ENCODE results near the gene CCR7.
A peak's percentile ranks its signal among the peaks of the same experiment; 100 is the strongest.

CCR7 gene

DNA sequence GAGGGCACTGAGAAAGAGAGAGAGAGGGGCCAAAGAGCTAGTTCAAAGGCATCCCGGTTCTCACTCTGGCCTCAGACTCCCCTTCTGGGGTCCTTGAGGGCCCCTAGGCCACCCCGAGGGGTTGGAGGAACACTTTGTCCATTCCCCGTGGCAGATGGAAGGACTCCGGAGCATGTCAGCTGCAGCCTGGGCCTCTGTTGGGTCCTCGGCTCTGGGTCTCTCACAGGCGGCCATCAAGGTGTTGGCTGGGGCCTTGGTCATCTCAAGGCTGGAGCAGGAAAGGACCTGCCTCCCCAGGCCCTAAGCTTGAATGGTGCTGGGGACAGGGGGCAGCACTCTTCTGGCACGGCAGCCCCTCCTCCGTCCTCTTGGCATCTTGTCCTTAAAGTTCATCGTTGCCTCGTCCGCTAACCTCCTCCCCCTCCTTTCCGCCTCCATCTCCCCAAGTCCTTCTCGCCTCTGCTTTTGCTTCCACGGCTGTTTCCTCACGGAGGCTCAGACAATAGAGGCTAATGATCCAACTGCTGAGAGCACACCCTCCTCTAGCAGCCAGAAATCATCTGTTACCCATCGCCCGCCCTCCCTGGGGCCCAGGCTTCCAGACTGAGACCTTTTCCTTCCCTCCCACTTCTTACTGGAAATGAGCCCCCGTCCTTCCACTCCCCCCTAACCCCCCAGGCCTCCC, 23.3 kb downstream of the CCR7 start:
- H3K27ac Mint-ChIP-seq = peak overlapping the region; percentile 93 to 99 (median 99)
- no peaks in the 10 kb centered on the region for H3K9me3 Mint-ChIP-seq
- peak overlapping the region in 2 of 3 experiments; percentile 55 to 56 for H3K4me3 Mint-ChIP-seq
- H3K4me1 Mint-ChIP-seq = peaks cover 72% of the 10 kb centered on the region
- peaks cover 3% of the 10 kb centered on the region for H3K27me3 Mint-ChIP-seq (ENCODE audit: low read depth)
- TF ChIP-seq, protein P1, sequence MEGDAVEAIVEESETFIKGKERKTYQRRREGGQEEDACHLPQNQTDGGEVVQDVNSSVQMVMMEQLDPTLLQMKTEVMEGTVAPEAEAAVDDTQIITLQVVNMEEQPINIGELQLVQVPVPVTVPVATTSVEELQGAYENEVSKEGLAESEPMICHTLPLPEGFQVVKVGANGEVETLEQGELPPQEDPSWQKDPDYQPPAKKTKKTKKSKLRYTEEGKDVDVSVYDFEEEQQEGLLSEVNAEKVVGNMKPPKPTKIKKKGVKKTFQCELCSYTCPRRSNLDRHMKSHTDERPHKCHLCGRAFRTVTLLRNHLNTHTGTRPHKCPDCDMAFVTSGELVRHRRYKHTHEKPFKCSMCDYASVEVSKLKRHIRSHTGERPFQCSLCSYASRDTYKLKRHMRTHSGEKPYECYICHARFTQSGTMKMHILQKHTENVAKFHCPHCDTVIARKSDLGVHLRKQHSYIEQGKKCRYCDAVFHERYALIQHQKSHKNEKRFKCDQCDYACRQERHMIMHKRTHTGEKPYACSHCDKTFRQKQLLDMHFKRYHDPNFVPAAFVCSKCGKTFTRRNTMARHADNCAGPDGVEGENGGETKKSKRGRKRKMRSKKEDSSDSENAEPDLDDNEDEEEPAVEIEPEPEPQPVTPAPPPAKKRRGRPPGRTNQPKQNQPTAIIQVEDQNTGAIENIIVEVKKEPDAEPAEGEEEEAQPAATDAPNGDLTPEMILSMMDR (IDR thresholded peaks at IDR 0.05; ENCODE audit: unreplicated experiment in 3 of 3) = no peak
- H3K36me3 Mint-ChIP-seq (ENCODE audit: low read depth) = no peaks in the 10 kb centered on the region

DNA sequence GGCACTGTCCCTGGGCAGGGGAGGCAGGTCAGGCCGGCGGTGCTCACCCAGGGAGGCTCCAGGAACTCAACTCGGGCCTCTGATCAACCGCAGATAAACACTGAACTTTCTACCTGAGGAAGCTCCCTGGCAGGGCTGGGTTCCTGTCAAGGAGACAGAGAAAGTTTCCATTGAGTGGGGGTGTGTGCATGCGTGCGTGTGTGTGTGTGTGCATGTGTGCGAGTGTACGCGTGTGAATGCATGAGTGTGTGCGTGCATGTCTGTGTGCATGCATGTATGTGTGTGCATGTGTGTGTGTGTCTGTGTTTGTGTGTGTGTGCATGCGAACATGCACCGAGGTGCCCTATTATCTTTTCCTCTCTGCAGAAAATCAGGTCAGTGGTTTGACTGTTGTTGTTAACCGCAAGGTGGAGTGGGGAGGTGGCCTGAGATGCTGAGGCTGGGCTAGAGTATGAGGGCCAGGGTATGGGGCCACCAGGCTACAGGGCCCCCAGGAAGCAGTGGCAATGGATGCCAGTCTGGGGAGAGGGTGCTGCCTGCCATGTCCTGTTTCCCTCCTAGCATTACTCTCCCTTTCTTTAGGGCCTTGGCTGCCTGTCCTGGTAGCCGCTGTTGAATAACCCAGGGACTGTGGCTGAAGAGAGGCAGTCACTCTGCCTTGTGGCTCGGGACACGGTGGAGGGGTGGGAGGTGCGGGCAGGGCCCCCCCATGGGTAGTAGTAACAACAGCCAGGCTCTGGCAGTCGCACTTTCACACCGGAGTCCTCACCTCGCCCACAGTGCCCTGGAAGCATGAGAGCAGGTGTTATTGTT, 24.0 kb downstream of the CCR7 start:
- TF ChIP-seq, protein P1 (IDR thresholded peaks at IDR 0.05; ENCODE audit: unreplicated experiment in 3 of 3) = no peak
- Mint-ChIP-seq H3K36me3 (ENCODE audit: low read depth) (no peaks in the 10 kb centered on the region), H3K27me3 (ENCODE audit: low read depth) (peaks cover 3% of the 10 kb centered on the region), H3K4me3 (peak overlapping the region in 1 of 3 experiments; percentile 43), H3K9me3 (no peaks in the 10 kb centered on the region), H3K27ac (peak overlapping the region; percentile 93 to 99 (median 99)), H3K4me1 (peaks cover 73% of the 10 kb centered on the region)

DNA sequence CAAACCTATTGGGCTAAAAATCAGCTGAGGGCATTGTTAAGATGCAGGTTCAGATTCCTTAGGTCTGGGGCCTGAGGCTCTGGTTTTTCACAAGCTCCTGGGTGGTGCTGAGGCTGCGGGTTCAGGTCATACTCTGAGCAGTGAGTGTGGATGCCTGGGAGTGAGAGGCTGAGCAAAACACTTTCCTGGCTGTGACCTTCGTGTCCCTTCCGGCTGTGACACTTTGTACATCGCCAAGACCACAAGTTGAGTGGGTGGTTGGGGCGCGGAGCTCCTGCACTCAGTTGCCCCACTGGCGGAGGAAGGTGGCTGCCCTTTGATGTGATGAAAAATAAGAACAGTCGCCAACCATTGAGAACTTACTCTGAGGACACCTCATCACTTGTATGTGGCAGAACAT, 24.8 kb downstream of the CCR7 start:
- H3K27ac Mint-ChIP-seq = peak overlapping the region; percentile 57 to 99 (median 99)
- no peaks in the 10 kb centered on the region for H3K9me3 Mint-ChIP-seq
- no peaks in the 10 kb centered on the region for H3K36me3 Mint-ChIP-seq (ENCODE audit: low read depth)
- no peak overlapping the region for H3K4me3 Mint-ChIP-seq
- TF ChIP-seq, protein P1 (IDR thresholded peaks at IDR 0.05; ENCODE audit: unreplicated experiment in 3 of 3) = no peak
- peaks cover 3% of the 10 kb centered on the region for H3K27me3 Mint-ChIP-seq (ENCODE audit: low read depth)
- peaks cover 74% of the 10 kb centered on the region for H3K4me1 Mint-ChIP-seq

DNA sequence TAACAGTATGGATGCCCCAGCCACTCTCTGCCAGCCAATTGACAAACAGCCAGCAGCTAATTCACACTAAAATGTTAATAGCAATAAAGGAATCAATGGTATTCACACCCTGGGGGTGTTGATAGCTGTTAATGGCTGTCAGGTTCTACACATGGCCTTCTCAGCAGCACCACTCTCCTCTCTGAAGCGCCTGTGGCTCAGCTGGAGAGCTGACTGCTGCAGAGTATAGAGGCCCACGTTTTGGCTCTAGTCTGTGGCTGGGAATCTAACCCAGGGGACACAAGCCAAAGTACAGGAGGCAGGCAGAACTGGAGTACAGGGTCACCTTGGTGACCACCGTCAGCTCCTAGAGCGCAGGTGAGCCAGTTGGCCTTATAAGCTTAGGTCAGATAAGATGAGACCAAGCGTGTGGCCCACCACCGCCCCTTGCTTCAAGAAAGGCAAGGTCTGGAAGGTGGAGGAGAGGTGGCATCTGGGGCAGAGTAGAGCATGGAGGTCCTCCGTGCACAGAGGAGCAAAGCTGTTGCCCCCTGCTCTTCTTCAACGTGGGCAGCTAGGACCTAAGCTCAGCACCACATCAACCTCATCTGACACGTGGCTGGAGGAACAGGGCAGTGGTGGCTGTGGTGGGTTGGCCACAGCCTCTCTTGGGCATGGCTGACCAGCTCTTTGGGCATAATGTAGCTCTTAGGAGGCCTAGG, 25.4 kb downstream of the CCR7 start:
- TF ChIP-seq, protein P1 (IDR thresholded peaks at IDR 0.05; ENCODE audit: unreplicated experiment in 3 of 3) = no peak
- H3K4me3 Mint-ChIP-seq = peak overlapping the region in 1 of 3 experiments; percentile 50
- no peaks in the 10 kb centered on the region for H3K9me3 Mint-ChIP-seq
- H3K27me3 Mint-ChIP-seq (ENCODE audit: low read depth) = no peaks in the 10 kb centered on the region
- peaks cover 70% of the 10 kb centered on the region for H3K4me1 Mint-ChIP-seq
- no peaks in the 10 kb centered on the region for H3K36me3 Mint-ChIP-seq (ENCODE audit: low read depth)
- peak overlapping the region; percentile 57 to 99 (median 99) for H3K27ac Mint-ChIP-seq

DNA sequence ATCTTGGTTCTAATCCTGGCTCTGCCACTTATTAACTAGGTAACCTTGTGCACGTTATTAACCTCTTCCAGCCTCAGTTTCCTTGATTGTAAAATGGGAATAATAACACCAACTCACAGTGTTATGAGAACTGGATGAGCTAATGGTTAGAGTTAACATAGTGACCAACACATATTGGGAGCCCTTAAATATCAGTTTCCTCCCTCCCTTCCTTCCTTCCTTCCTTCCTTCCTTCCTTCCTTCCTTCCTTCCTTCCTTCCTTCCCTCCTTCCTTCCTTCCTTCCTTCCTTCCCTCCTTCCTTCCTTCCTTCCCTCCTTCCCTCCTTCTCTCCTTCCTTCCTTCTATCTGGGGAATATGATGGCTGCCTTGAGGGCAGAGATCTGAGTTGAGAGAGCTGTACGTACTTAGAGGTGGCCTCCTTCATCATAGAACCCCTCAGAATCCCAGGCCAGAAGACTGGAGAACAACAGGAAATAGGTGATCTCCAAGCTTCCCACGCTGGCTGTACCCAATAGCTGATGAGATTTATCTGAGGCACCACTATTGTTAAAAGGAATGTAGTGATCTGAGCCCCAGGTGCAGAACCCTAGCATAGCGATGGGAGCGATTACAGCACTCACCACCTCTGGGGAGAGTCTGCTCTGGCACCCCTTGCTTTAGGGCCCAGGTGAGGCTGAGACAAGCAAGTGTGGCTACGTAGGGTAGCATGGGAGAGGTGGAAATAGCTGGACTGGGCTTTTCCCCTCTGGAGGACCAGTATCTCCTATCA, 26.2 kb downstream of the CCR7 start:
- no peaks in the 10 kb centered on the region for H3K36me3 Mint-ChIP-seq (ENCODE audit: low read depth)
- H3K4me1 Mint-ChIP-seq = peaks cover 72% of the 10 kb centered on the region
- peaks cover 5% of the 10 kb centered on the region for H3K27me3 Mint-ChIP-seq (ENCODE audit: low read depth)
- TF ChIP-seq, protein P1 (IDR thresholded peaks at IDR 0.05; ENCODE audit: unreplicated experiment in 3 of 3) = no peak
- peak overlapping the region in 2 of 3 experiments; percentile 99 for H3K27ac Mint-ChIP-seq
- no peaks in the 10 kb centered on the region for H3K9me3 Mint-ChIP-seq
- no peak overlapping the region for H3K4me3 Mint-ChIP-seq

Data from nephron (organoid).